Upper lobe of left lung (tissue), 4 donors: ENCODE measurements around the gene SNRNP70.

Experiments
- EP300 ChIP-seq, 4 donors: sonication (generic); formaldehyde crosslinking; IDR thresholded peaks; one replicate each; pipeline ENCODE4 v1.5.1; 2017; ENCODE audit warnings: antibody characterized with exemption in 4 of 4, control low read depth in 2 of 4
- POLR2A ChIP-seq, 4 donors: fragments of 450-650 bp; IDR thresholded peaks; one replicate each; pipeline ENCODE4 v1.5.1; 2016 to 2017; ENCODE audit warnings: antibody characterized with exemption in 4 of 4, mild to moderate bottlenecking in 2 of 4
- POLR2AphosphoS5 ChIP-seq, 2 donors: sonication (generic); formaldehyde crosslinking; IDR thresholded peaks; one replicate each; pipeline ENCODE4 v1.5.1; 2017; ENCODE audit warnings: antibody characterized with exemption in 2 of 2
- TF ChIP-seq, protein P1 (sequence below), 6 experiments: fragments of 450-650 bp in 4 of 6; fragments of 200-600 bp in 2 of 6; sonication (generic) in 2 of 6; IDR thresholded peaks; one replicate each; pipeline ENCODE4 v1.5.1; 2016 to 2019; ENCODE audit warnings: antibody characterized with exemption in 6 of 6

DNA sequence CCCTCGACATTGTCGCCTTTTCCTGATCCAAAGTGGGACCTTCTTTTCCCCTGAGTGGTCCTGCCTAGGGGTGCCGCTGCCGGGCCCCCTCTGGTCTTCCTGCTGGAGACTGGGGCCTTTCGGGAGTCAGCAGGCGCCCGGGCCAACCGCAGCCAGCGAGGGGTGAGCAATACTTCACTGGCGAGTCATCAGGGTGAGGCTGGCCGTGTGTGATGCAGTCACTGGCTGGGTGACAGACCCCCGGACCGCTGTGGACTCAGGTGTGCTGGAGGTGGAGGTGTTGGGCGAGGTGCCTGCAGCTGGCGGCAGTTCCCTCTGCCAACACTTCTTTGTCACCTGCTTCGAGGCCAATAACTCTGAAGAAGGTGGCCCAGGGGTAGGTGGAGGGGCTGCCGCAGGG is 43.1 kb upstream of the SNRNP70 start:
- TF ChIP-seq, protein P1, sequence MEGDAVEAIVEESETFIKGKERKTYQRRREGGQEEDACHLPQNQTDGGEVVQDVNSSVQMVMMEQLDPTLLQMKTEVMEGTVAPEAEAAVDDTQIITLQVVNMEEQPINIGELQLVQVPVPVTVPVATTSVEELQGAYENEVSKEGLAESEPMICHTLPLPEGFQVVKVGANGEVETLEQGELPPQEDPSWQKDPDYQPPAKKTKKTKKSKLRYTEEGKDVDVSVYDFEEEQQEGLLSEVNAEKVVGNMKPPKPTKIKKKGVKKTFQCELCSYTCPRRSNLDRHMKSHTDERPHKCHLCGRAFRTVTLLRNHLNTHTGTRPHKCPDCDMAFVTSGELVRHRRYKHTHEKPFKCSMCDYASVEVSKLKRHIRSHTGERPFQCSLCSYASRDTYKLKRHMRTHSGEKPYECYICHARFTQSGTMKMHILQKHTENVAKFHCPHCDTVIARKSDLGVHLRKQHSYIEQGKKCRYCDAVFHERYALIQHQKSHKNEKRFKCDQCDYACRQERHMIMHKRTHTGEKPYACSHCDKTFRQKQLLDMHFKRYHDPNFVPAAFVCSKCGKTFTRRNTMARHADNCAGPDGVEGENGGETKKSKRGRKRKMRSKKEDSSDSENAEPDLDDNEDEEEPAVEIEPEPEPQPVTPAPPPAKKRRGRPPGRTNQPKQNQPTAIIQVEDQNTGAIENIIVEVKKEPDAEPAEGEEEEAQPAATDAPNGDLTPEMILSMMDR (IDR thresholded peaks at IDR 0.05) = no peak
- no peak for TF ChIP-seq POLR2A (IDR thresholded peaks at IDR 0.05)
- TF ChIP-seq POLR2AphosphoS5 (IDR thresholded peaks at IDR 0.05) = no peak
- TF ChIP-seq EP300 (IDR thresholded peaks at IDR 0.05) = no peak
